Progenitor cell of endocrine pancreas (in vitro differentiated cells): ENCODE data around the gene FOXL1. TPM values are rescaled to one million over a fixed set of nuclear protein-coding genes. Genes with fewer than 3 reads are reported as not detected.

ENCODE experiments used
- DNase-seq: peaks from one replicate; pipeline ENCODE4 v3.0.0; 2021; ENCODE audit warnings: low spot score; ENCODE audit not compliant: unreplicated experiment
- H3K27ac Mint-ChIP-seq: 2 replicates; pipeline ENCODE4 v1.8.0; 2021; ENCODE audit warnings: mild to moderate bottlenecking, moderate library complexity, mixed read lengths
- H3K27me3 Mint-ChIP-seq: 2 replicates; pipeline ENCODE4 v1.8.0; 2021; ENCODE audit warnings: mixed read lengths
- H3K36me3 Mint-ChIP-seq: 2 replicates; pipeline ENCODE4 v1.8.0; 2022; ENCODE audit warnings: mixed read lengths; ENCODE audit not compliant: insufficient read depth
- H3K4me1 Mint-ChIP-seq: 2 replicates; pipeline ENCODE4 v1.8.0; 2021; ENCODE audit warnings: low read depth, mixed read lengths
- H3K4me3 Mint-ChIP-seq: 2 replicates; pipeline ENCODE4 v1.8.0; 2021; ENCODE audit warnings: low read depth, mild to moderate bottlenecking, moderate library complexity, mixed read lengths
- H3K9me3 Mint-ChIP-seq: 2 replicates; pipeline ENCODE4 v1.8.0; 2021; ENCODE audit warnings: low read depth, mixed read lengths
- total RNA-seq: library from RNA; stranded (reverse); gene quantifications from 2 replicates; pipeline ENCODE4 v1.2.1, GENCODE V29; 2021
- TF ChIP-seq, protein P1 (sequence below): fragments of 200-600 bp; sonication (generic); IDR thresholded peaks from one replicate; pipeline ENCODE4 v1.5.0; 2021; ENCODE audit warnings: antibody characterized with exemption, mild to moderate bottlenecking; ENCODE audit not compliant: unreplicated experiment

FOXL1 gene
- total RNA-seq, 1 donor from 2014 or later, result not detected

DNA sequence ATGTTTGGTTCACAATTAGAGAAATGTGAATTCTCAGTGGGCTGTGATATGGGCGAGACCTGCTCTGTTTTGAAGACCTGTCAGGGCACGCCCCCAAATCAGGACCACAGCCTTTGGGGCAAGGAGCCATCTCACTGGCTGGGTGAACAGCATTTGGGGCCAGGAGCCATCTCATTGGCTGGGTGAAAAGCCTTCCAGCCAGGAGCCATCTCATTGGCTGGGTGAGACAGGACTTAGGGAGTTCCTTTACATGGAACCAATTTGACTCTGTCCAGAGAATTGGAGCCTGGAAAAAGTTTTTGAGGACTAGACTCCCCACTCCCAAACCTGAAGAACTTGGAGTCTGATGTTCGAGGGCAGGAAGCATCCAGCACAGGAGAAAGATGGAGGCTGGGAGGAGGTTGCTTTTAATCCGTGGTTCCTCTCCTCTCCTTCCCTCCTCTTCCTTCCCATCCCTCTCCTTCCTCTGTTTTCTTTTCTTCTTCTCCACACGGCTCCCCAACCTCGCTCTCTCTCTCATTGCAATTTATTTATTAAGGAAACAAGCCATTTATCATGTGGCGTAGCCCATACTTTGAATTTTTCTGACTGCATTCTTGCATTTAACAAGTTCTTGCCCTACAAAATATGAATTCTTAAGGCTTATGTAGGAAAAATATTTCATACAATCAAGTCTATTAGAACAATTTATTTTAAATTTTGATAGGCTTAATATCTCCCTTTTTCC is 19.7 kb downstream of the FOXL1 start:
- TF ChIP-seq, protein P1, sequence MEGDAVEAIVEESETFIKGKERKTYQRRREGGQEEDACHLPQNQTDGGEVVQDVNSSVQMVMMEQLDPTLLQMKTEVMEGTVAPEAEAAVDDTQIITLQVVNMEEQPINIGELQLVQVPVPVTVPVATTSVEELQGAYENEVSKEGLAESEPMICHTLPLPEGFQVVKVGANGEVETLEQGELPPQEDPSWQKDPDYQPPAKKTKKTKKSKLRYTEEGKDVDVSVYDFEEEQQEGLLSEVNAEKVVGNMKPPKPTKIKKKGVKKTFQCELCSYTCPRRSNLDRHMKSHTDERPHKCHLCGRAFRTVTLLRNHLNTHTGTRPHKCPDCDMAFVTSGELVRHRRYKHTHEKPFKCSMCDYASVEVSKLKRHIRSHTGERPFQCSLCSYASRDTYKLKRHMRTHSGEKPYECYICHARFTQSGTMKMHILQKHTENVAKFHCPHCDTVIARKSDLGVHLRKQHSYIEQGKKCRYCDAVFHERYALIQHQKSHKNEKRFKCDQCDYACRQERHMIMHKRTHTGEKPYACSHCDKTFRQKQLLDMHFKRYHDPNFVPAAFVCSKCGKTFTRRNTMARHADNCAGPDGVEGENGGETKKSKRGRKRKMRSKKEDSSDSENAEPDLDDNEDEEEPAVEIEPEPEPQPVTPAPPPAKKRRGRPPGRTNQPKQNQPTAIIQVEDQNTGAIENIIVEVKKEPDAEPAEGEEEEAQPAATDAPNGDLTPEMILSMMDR, result no peak
- no peaks in the 10 kb centered on the region for H3K36me3 Mint-ChIP-seq
- H3K27ac Mint-ChIP-seq, result no peak overlapping the region
- DNase-seq, result no peak
- H3K4me1 Mint-ChIP-seq, result no peaks in the 10 kb centered on the region
- peaks cover 80% of the 10 kb centered on the region for H3K27me3 Mint-ChIP-seq
- no peak overlapping the region for H3K4me3 Mint-ChIP-seq
- H3K9me3 Mint-ChIP-seq, result no peaks in the 10 kb centered on the region

DNA sequence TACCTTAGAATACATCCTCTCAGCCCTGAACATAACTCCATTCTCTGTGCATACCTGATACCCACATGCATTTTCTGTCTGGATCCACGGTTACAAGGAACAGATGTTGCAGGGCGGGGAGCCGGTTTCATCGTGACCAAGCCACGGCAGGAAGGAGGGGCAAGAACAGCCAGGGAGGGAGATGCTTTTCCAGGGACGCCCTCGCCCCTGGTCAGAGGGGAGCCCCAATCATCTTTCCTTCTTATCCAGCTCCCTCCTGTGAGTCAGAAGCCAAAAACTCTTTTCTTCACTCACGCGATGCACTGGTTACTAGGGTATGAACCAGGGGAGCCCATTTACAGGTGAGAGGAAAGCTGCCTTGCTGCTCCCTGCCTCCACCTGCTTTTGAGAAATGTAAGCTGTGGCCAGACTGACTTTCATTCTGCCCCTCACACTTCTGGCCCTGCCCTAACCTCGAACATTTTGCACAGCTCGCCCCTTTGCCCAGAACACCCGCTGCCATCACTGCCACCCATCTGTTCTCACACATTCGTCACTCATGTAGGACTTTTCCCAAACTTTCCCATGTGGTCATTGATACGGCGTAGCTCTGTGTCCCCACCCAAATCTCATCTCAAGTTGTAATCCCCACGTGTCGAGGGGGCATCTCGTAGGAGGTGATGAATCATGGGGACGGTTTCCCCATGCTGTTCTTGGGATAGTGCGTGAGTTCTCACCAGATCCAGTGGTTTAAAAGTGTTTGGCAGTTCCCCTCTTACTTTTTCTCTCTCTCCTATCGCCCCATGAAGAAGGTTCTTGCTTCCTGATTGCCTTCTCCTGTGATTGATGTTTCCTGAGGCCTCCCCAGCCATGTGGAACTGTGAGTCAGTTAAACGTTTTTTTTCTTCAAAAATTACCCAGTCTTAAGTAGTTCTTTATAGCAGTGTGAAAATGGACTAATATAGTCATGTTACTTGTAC is 20.5 kb downstream of the FOXL1 start:
- H3K4me1 Mint-ChIP-seq, result no peaks in the 10 kb centered on the region
- TF ChIP-seq, protein P1, result no peak
- H3K36me3 Mint-ChIP-seq, result no peaks in the 10 kb centered on the region
- no peak for DNase-seq
- H3K27ac Mint-ChIP-seq, result no peak overlapping the region
- H3K9me3 Mint-ChIP-seq, result no peaks in the 10 kb centered on the region
- peaks cover 73% of the 10 kb centered on the region for H3K27me3 Mint-ChIP-seq
- no peak overlapping the region for H3K4me3 Mint-ChIP-seq

DNA sequence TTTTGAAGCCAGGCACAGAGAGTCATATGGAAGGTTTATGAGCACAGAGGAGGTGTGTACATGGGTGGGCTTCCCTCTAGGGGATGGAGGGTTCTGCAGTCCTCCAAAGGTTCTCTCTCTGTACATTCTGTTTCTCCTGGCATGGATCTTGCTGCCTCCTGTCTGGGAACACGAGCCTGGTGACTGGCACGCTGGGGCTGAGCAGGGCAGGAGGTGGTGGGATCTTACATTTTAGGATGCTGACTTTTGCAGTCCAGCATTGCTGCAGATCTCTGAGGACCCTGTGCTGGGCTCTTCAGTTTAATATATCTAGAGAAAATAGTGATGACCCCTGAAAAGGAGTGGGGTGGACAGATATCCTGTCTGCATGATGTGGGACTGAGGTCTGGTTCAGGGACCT is 23.0 kb downstream of the FOXL1 start:
- peaks cover 62% of the 10 kb centered on the region for H3K27me3 Mint-ChIP-seq
- TF ChIP-seq, protein P1, result no peak
- no peaks in the 10 kb centered on the region for H3K36me3 Mint-ChIP-seq
- H3K4me1 Mint-ChIP-seq, result no peaks in the 10 kb centered on the region
- no peak overlapping the region for H3K27ac Mint-ChIP-seq
- H3K9me3 Mint-ChIP-seq, result no peaks in the 10 kb centered on the region
- no peak for DNase-seq
- H3K4me3 Mint-ChIP-seq, result no peak overlapping the region

DNA sequence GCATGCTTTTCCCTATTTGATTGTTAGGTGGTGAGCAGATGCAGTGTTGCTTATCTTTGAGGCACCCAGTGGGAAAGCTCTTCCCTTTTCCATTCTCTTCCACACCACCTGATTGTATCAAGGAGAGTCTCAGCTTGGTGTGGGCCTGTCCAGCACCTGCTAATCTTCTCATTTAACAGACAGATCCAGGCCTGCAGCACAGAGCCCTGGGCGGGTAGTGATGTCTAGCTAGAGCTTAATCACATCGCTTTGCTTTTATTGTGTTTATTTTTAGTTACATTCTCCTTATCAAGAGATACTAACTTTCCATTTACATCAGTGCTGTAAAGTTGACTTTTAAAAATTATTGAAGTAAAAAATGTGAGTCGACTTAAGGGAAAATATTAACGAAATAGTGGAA is 24.2 kb downstream of the FOXL1 start:
- no peak for DNase-seq
- TF ChIP-seq, protein P1, result no peak
- Mint-ChIP-seq H3K27ac (no peak overlapping the region), H3K4me3 (no peak overlapping the region), H3K4me1 (no peaks in the 10 kb centered on the region), H3K36me3 (no peaks in the 10 kb centered on the region), H3K27me3 (peaks cover 52% of the 10 kb centered on the region), H3K9me3 (no peaks in the 10 kb centered on the region)

DNA sequence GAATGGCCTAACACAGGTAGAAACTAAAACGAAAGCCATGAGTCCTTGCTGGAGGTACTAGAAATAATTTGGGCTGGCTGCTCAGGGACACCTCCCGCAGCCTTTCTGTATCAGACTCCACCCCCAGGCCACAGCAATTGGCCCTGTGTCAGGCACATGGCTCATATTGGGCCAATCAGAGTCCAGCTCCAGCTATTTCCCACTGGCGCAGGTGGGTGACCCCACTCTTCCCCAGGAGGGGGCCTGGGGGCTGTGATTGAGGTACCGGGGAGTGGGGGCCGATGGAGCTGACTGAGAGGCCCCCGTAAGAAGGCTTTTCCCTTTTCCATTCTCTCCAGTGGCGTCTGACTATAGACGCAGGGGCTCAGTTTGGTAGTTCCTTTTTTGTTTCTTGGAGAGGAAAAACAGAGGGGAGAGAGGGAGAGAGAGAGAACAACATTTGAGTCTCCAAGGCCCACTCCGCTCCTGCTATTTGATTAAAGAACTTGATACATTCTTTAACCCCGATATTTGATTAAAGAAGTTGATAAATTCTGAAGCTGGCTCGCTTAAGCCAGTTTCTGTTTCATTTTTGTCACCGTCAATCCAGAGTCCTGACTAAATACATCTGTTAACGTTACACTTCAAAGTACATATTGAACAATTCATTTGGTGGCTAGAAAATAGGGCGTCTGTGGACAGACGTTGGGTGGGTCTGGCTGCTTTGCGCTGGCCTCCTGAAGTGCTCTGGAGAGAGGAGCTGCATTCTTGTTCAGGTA is 26.3 kb downstream of the FOXL1 start:
- no peaks in the 10 kb centered on the region for H3K9me3 Mint-ChIP-seq
- peaks cover 44% of the 10 kb centered on the region for H3K27me3 Mint-ChIP-seq
- H3K4me1 Mint-ChIP-seq, result no peaks in the 10 kb centered on the region
- no peak overlapping the region for H3K27ac Mint-ChIP-seq
- TF ChIP-seq, protein P1, result no peak
- no peaks in the 10 kb centered on the region for H3K36me3 Mint-ChIP-seq
- DNase-seq, result no peak
- no peak overlapping the region for H3K4me3 Mint-ChIP-seq
